Fibroblast of lung (primary cell): ENCODE data around the gene EFNA2. TPM values are rescaled to one million over a fixed set of nuclear protein-coding genes. Genes with fewer than 3 reads are reported as not detected.
A peak's percentile ranks its signal among the peaks of the same experiment; 100 is the strongest.

Experiments used
- DNase-seq, 2 donors: peaks; one replicate each; pipeline versions ENCODE4 v3.0.0 to v3.0.0-alpha.2; 2010; ENCODE audit warnings: low read depth in 2 of 2
- H2AFZ ChIP-seq: 2 replicates; pipeline ENCODE4 v1.5.1; 2012; ENCODE audit warnings: low read length, control low read depth, inconsistent platforms
- H3K27ac ChIP-seq: 2 replicates; pipeline ENCODE4 v1.5.1; 2011; ENCODE audit warnings: low read length, control low read depth; ENCODE audit not compliant: insufficient read depth
- H3K27me3 ChIP-seq: 2 replicates; pipeline ENCODE4 v1.5.1; 2011; ENCODE audit warnings: mild to moderate bottlenecking, low read length; ENCODE audit not compliant: control insufficient read depth, insufficient read depth
- H3K36me3 ChIP-seq: 2 replicates; pipeline ENCODE4 v1.5.1; 2011; ENCODE audit warnings: low read length; ENCODE audit not compliant: control insufficient read depth, insufficient read depth
- H3K4me1 ChIP-seq: 2 replicates; pipeline ENCODE4 v1.5.1; 2011; ENCODE audit warnings: low read length; ENCODE audit not compliant: control insufficient read depth, insufficient read depth; ENCODE audit errors: extremely low read depth
- H3K4me2 ChIP-seq: 2 replicates; pipeline ENCODE4 v1.5.1; 2011; ENCODE audit warnings: low read length, control low read depth; ENCODE audit not compliant: insufficient read depth; ENCODE audit errors: extremely low read depth
- H3K4me3 ChIP-seq, 4 experiments: fragments of 200-600 bp in 1 of 4; sonication (generic) in 1 of 4; replicated peaks in 1 of 4; 2 replicates each; pipeline ENCODE4 v1.5.1; 2011 to 2016; ENCODE audit warnings: low read length in 4 of 4, low read depth in 3 of 4, mild to moderate bottlenecking in 3 of 4, control low read depth in 2 of 4, inconsistent platforms in 1 of 4, mixed read lengths in 1 of 4; ENCODE audit not compliant: insufficient read depth in 1 of 4; ENCODE audit errors: control extremely low read depth in 1 of 4
- H3K79me2 ChIP-seq: 2 replicates; pipeline ENCODE4 v1.5.1; 2012; ENCODE audit warnings: mild to moderate bottlenecking, low read length, inconsistent platforms; ENCODE audit not compliant: control insufficient read depth, insufficient read depth
- H3K9ac ChIP-seq: 2 replicates; pipeline ENCODE4 v1.5.1; 2011; ENCODE audit warnings: mild to moderate bottlenecking, low read length, control low read depth; ENCODE audit not compliant: insufficient read depth
- H3K9me3 ChIP-seq: 2 replicates; pipeline ENCODE4 v1.5.1; 2012; ENCODE audit warnings: low read depth, low read length; ENCODE audit not compliant: control insufficient read depth, insufficient read depth
- H4K20me1 ChIP-seq: 2 replicates; pipeline ENCODE4 v1.5.1; 2011; ENCODE audit warnings: low read length; ENCODE audit not compliant: control insufficient read depth, insufficient read depth; ENCODE audit errors: extremely low read depth
- EZH2 ChIP-seq: IDR thresholded peaks from 2 replicates; pipeline ENCODE4 v1.5.1; 2012; ENCODE audit warnings: low read length, control low read depth, mild to moderate bottlenecking; ENCODE audit errors: missing control alignments
- polyA plus RNA-seq, 2 donors: library from polyadenylated mRNA; depleted of rRNA in 1 of 2; stranded (reverse) in 1 of 2; unstranded in 1 of 2; fragments of >200 nt; gene quantifications; 2 replicates each; pipeline ENCODE4 v1.2.1, GENCODE V29; 2011 to 2012; ENCODE audit warnings: missing spikeins in 1 of 2
- total RNA-seq: library from RNA; depleted of rRNA; stranded (reverse); fragments of >200 nt; gene quantifications from 2 replicates; pipeline ENCODE4 v1.2.1, GENCODE V29; 2014
- TF ChIP-seq, protein P1 (sequence below), 2 donors: IDR thresholded peaks in 1 of 2; conservative IDR thresholded peaks in 1 of 2; 1 replicate in 1 of 2; 2 replicates in 1 of 2; pipeline ENCODE4 v1.5.1; 2011 to 2012; ENCODE audit warnings: low read length in 2 of 2, control low read depth in 1 of 2, inconsistent platforms in 1 of 2, low read depth in 1 of 2, mild to moderate bottlenecking in 1 of 2

EFNA2 gene
- total and polyA plus RNA-seq, 2 donors (not counting 1 experiment from before 2014, with no cell fraction given) = 0.17 TPM; not detected in 1

GRCh38 chr19:1278074-1278473, 7.6 kb upstream of the EFNA2 start:
- peaks cover 36% of the 10 kb centered on the region for H3K36me3 ChIP-seq
- no peaks in the 10 kb centered on the region for H3K9me3 ChIP-seq
- no peak overlapping the region for H2AFZ ChIP-seq
- TF ChIP-seq, protein P1, sequence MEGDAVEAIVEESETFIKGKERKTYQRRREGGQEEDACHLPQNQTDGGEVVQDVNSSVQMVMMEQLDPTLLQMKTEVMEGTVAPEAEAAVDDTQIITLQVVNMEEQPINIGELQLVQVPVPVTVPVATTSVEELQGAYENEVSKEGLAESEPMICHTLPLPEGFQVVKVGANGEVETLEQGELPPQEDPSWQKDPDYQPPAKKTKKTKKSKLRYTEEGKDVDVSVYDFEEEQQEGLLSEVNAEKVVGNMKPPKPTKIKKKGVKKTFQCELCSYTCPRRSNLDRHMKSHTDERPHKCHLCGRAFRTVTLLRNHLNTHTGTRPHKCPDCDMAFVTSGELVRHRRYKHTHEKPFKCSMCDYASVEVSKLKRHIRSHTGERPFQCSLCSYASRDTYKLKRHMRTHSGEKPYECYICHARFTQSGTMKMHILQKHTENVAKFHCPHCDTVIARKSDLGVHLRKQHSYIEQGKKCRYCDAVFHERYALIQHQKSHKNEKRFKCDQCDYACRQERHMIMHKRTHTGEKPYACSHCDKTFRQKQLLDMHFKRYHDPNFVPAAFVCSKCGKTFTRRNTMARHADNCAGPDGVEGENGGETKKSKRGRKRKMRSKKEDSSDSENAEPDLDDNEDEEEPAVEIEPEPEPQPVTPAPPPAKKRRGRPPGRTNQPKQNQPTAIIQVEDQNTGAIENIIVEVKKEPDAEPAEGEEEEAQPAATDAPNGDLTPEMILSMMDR (conservative IDR thresholded peaks at IDR 0.05 in 1 of 2, IDR thresholded peaks at IDR 0.05 in 1 of 2; ENCODE audit: low read depth in 1 of 2, low read length in 2 of 2) = no peak
- TF ChIP-seq EZH2 = no peak
- H3K27ac ChIP-seq = no peak overlapping the region
- no peaks in the 10 kb centered on the region for H4K20me1 ChIP-seq
- no peak for DNase-seq
- no peaks in the 10 kb centered on the region for H3K27me3 ChIP-seq
- peaks cover 24% of the 10 kb centered on the region for H3K79me2 ChIP-seq
- H3K4me2 ChIP-seq = no peak overlapping the region
- H3K9ac ChIP-seq = no peak overlapping the region
- H3K4me1 ChIP-seq = peaks cover 18% of the 10 kb centered on the region
- H3K4me3 ChIP-seq = no peak overlapping the region

GRCh38 chr19:1278713-1279660, 6.7 kb upstream of the EFNA2 start:
- no peak overlapping the region for H3K4me2 ChIP-seq
- TF ChIP-seq, protein P1 (conservative IDR thresholded peaks at IDR 0.05 in 1 of 2, IDR thresholded peaks at IDR 0.05 in 1 of 2; ENCODE audit: low read depth in 1 of 2, low read length in 2 of 2) = no peak
- TF ChIP-seq EZH2 = no peak

DNA sequence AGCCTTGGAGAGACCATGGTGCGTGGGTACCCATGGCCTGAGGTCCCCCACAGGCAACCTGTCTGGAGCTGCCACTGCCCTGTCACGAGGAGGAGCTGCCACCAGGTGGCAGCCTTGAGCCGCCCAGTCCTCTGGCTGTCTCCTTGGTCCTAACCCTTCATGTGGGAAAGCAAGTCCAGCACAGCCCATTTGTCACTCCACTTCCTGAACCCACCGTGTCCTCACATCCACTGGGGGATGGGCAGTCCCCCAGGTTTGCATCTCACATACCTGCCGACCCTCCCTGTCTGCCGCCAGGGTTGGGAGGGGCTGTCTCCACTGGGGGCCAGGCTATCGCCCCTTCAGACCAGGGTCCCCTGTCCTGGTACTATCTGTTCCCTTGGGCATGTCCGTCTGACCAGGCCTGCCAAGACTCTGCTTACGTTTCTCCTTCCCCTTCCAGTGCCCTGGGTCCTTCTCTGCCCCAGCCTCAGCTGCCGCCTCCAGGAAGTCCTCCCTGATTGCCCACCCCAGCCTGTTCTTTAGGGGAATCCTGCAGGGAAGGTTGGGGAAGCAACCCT, 5.8 kb upstream of the EFNA2 start:
- peaks cover 19% of the 10 kb centered on the region for H3K36me3 ChIP-seq
- no peak overlapping the region for H3K4me3 ChIP-seq
- no peak for TF ChIP-seq EZH2
- TF ChIP-seq, protein P1 (conservative IDR thresholded peaks at IDR 0.05 in 1 of 2, IDR thresholded peaks at IDR 0.05 in 1 of 2; ENCODE audit: low read depth in 1 of 2, low read length in 2 of 2) = peak; percentile 84 to 94
- H3K9ac ChIP-seq = no peak overlapping the region
- DNase-seq = peak; percentile 63 to 81
- no peak overlapping the region for H2AFZ ChIP-seq
- H3K4me1 ChIP-seq = peaks cover 10% of the 10 kb centered on the region
- no peak overlapping the region for H3K4me2 ChIP-seq
- H3K9me3 ChIP-seq = no peaks in the 10 kb centered on the region
- H4K20me1 ChIP-seq = no peaks in the 10 kb centered on the region
- H3K27ac ChIP-seq = no peak overlapping the region
- H3K27me3 ChIP-seq = peaks cover 8% of the 10 kb centered on the region
- peaks cover 10% of the 10 kb centered on the region for H3K79me2 ChIP-seq

More at GRCh38 chr19:1278713-1279660, 6.7 kb upstream of the EFNA2 start:
- H3K27me3 ChIP-seq = peaks cover 2% of the 10 kb centered on the region
- H3K4me1 ChIP-seq = peaks cover 17% of the 10 kb centered on the region
- H3K4me3 ChIP-seq = no peak overlapping the region
- H3K79me2 ChIP-seq = peaks cover 16% of the 10 kb centered on the region
- peaks cover 28% of the 10 kb centered on the region for H3K36me3 ChIP-seq
- H3K9ac ChIP-seq = no peak overlapping the region
- no peaks in the 10 kb centered on the region for H3K9me3 ChIP-seq
- DNase-seq = no peak
- no peaks in the 10 kb centered on the region for H4K20me1 ChIP-seq
- H2AFZ ChIP-seq = no peak overlapping the region
- H3K27ac ChIP-seq = no peak overlapping the region
